Gastrocnemius medialis (tissue), 4 donors: Measurements from ENCODE around the gene ZFY.

Experiments
- CTCF ChIP-seq, 5 experiments: fragments of 450-650 bp in 3 of 5; fragments of 200-600 bp in 2 of 5; sonication (generic) in 2 of 5; IDR thresholded peaks in 4 of 5; conservative IDR thresholded peaks in 1 of 5; 1 replicate in 4 of 5; 2 replicates in 1 of 5; pipeline ENCODE4 v1.5.1; 2016 to 2019; ENCODE audit warnings: antibody characterized with exemption in 5 of 5, mild to moderate bottlenecking in 3 of 5, moderate library complexity in 3 of 5
- POLR2A ChIP-seq, 2 donors: fragments of 450-650 bp; IDR thresholded peaks; one replicate each; pipeline ENCODE4 v1.6.1; 2017; ENCODE audit warnings: antibody characterized with exemption in 2 of 2, mild to moderate bottlenecking in 2 of 2, moderate library complexity in 2 of 2

- TF ChIP-seq POLR2A (IDR thresholded peaks at IDR 0.05) (no peak), CTCF (IDR thresholded peaks at IDR 0.05 in 4 of 5, conservative IDR thresholded peaks at IDR 0.05 in 1 of 5) (no peak)
These were observed 86.0 kb downstream of the ZFY start for GRCh38 chrY:3021176-3021575.
